ENCODE results near the gene SLFN5.
"Not testable (repeated sequence)": the region's sequence is repeated elsewhere in the genome, so short reads cannot be mapped to it uniquely, and the experiment has no call there.

Gene SLFN5

DNA sequence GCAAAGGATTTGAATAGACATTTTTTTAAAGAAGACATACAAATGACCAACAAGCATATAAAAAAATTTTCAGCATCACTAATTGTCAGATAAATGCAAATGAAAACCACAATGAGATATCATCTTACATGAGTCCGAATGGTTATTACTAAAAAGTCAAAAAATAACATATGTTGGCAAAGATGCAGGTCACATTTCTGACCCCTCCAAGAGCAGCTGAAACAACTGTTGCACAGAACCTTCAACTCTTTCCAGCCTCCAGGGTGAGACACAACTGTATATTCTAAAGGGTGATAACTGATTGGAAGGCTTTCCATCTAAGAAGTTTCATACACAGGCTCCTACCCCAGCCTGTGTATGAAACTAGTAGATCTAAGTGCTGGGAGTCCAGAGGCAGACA, 51.9 kb downstream of the SLFN5 start:
- no peak for DNase-seq

DNA sequence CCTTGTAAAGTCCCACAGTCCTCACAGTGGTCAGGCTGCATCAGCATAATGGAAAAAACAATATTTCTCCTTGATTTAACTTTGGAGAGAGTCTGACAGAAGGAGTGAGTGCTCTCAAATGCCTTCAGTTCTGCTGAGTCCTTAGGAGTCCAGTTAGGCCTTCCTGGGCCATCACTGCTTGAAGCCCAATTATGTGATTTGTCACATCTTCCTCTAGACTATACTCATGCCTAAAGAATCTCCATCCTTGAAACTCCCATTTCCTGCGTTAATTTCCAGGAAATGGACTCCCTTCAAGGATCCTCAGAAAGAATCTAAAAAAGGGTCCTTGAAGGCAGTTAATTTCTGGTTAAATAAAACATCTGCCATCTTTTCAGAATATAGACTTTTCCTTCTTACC, 52.8 kb downstream of the SLFN5 start:
- DNase-seq, result no peak

DNA sequence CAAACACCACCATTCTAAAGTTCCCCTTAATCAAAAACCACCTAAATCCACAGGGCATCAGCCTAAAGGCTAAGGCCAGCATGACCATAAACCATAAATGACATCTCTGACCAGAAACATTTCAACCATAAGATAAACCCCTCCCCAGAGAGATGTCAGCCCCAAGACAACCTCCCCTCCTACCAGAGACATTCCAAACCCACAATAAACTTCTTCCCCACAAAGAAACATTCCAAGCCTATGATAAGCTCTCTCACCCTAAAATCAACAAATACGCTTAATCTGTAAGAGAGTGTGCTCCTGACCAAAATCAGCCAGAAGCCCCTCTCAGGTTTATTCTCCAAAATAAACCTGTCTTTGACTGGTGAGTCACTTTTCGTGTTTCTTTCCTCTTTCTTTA, 54.8 kb downstream of the SLFN5 start:
- DNase-seq, result no peak

DNA sequence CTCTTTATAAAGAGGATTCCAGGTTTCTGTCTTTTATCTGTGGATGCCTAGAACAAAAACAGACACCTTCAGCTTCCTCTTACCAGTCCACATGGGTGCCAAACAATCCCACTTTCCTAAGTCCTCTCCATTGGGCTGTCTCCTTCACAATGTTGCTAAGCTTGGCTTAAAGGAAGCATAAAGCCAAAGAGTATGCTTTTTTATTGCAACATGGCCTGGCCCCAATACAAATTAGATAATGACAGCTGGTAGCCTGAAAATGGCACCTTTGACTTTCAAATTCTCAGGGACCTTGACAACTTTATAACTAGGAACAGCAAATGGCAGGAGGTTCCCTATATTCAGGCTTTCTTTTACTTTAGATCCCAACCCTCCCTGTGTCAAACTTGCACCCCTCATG, 55.8 kb downstream of the SLFN5 start:
- no peak for DNase-seq

DNA sequence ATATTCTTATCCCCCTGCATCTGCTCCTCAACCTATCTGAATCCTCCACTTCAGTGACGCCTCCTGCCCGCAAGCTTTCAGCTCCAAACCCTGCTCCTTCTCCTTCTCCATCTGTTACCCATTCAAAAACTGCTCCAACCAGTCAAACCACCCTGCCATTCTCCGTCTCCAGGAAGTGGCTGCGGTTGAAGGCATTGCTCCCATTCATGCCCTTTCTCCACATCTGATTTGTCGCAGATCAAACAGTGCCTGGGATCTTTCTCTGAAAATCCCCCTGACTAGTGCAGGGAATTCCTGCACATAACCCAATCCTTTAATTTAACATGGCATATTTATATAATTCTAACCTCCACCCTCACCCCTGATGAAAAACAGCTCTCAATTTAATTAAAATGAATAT, 56.3 kb downstream of the SLFN5 start:
- no peak for DNase-seq

DNA sequence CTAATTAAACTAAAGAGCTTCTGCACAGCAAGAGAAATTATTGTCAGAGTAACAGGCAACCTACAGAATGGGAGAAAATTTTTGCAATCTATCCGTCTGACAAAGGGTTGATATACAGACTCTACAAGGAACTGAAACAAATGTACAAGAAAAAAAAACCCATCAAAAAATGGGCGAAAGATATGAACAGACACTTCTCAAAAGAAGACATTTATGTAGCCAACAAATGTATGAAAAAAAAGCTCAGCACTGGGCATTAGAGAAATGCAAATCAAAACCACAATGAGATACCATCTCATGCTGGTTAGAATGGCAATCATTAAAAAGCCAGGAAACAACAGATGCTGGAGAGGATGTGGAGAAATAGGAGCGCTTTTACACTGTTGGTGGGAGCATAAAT, 66.5 kb downstream of the SLFN5 start:
- DNase-seq, result not testable (repeated sequence)

DNA sequence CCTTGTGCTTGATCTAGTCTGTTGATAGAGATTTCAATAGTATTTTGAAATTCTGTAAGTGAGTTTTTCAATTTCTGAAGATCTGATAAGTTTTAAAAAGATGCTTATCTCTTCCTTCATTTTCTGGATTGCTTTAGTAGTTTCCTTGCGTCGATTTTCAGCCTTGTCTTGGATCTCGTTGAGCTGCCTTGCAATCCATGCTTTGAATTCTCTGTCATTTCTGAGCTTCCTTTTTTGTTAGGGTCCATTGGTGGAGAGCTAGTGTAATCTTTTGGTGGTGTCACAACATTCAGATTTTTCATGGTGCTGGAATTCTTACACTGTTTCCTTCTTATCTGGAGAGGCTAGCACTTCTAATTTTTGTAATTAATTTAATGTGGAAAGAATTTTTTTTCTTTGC, 69.5 kb downstream of the SLFN5 start:
- no peak for DNase-seq

DNA sequence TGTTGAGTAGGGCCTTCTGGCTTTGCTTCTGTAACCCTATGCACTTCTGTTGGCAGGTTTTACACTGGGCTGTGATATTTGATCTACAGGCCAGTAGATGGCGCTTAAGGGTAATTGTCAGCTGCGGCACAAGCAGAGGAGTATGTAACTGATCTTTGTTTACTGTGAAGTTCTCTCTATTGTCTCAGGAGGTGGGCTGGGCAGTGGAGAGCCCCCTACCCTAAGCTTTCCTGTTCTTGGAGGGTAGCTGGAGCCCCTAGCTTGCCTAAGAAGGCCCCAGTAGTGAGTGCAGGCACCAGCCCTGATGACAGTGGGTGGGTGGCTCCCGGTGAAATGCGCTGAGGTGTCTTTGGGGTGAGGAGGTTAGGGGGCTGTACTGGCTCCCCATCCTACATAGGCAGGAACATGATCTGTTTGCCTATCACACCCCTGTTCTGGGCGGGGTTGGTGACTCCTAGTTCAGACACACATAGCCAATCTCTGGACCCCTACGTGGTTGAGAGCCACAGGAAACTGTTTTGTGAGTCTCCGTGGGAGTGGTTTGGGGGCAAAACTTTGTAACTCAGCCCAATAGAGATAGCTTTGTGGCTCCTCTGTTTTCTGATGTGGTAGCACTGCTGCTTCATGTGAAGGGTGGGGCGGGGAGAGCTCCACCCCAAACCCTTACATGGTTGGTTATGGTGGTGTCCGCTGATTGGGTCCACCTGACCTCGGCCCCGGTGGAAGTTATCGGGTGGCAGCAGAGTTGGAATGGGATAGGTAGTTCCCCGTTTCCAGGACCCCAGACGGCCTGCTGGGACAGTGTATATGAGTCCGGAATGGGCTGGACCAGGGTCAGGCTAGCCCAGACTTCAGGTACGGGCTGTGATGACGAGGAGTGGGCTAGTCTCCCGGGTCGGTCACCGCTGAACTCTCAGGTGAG, 70.2 kb downstream of the SLFN5 start:
- DNase-seq, result peak; percentile 54 to 58

DNA sequence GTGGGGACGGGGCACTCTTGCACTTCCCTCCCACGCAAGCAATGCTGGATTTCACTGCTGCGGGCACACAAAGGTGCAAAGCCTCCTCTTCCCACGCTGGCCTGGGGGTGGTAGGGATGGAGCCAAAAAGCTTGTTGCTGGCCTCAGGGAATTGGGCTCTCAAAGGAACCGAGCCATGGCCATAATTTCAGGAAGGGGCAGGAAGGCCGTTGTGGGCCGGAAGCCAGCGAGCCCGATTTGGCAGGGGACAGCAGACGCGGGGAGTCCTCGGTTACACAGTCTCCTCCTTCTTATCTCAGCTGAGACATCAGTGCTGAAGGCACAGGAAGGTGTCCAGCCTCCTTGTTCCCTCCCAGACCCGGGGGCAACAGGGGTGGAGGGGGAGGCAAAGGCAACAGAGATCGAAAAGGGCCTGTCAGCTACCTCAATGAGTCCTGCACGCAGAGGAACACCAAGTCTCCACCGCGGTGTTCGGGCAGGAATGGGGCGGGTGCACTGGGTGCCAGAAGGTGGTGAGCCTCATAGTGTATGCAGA, 71.1 kb downstream of the SLFN5 start:
- DNase-seq, result no peak

DNA sequence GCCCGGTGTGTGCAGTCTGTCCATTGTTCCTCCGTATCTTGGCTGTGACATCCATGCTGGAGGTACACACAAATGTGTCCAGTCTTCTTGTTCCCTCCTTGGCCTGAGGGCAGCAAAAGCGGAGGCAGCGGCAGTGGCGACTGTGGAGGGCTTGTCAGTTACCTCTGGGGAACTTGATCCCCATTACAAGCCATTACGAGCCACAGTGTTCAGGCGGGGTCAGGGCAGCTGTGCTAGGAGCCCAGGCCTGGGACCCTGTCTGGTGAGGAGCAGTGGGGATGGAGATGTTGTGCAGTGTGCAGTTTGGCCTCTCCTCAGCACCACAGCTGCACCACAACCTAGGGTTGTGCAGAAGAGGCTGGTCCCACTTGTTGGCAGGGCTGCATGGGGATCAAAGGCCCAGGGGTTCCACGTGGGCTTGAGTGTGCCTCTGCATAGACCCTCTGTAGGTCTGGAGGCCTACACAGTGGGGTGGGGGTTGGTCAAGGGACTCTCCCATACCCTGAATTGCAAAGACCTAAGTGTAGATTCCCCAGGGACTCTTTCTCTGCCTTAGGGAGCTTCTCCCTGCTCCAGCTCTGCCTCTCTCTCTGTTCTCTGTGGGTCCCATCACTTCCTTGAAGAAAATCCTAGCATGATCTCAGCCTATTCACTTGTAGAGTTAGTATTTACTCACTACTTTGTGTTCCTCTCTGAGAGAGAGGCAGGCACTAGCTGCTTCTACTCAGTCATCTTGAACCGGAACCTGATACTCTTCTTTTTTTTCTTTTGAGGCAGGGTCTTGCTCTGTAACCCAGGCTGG, 71.7 kb downstream of the SLFN5 start:
- no peak for DNase-seq

DNA sequence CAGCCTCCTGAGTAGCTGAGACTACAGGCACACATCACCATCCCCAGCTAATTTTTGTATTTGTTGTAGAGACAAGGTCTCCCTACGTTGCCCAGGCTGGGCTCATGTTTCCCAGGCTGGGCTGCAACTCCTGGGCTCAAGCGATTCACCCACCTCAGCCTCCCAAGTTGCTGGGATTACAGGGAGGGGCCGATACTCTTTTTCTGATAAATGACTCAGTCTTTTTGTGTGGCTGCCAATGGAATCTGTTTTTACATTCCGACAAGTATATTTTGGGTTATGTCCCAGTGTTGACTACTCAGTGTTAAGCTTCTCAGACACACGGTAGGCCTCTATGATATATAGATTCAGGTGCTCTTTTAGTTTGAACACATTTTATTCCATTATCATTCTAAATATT, 72.4 kb downstream of the SLFN5 start:
- no peak for DNase-seq

DNA sequence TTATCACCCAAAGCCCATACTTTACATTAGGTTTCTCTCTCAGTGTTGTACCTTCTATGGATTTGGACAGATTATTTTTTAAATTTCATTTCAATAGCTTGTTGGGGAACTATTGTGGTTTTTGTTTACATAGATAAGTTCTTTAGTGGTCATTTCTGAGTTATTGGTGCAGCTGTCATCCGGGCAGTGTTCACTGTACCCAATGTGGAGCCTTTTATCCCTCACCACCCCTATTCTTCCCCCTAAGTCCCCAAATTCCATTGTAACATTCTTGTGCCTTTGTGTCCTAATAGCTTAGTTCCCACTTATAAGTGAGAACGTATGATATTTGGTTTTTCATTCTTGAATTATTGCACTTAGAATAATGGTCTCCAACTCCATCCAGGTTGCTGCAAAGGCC, 73.1 kb downstream of the SLFN5 start:
- DNase-seq, result no peak

DNA sequence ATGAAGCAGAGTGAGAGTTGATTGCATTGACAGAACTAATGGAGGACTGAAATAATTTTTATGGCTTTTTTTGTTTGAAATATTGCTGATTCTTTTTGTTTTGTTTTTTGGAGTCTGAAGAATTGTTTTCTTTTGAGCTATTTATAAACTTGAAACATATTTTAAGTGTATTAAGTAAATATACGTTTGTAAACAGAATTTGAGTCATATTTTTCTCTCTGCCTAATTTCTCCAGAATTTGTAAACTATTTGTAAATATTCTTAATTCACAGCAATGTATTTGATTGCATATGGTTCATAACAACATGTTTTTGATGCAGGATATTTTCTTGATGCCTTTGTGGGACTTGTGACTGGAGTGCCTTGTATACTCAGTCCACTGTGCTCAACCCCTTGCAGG, 79.9 kb downstream of the SLFN5 start:
- DNase-seq, result no peak

All from SHP77 (cell line).